Loucy (cell line): ENCODE measurements around the gene FTO.

Source experiments
- CTCF ChIP-seq: fragments of 200-600 bp; sonication (generic); conservative IDR thresholded peaks from 2 replicates; pipeline ENCODE4 v1.5.1; 2014; ENCODE audit warnings: mild to moderate bottlenecking, antibody characterized with exemption, low read length
- EZH2phosphoT487 ChIP-seq: fragments of 200-600 bp; IDR thresholded peaks from 2 replicates; pipeline ENCODE4 v1.6.1; 2018; ENCODE audit warnings: antibody characterized with exemption, mild to moderate bottlenecking, moderate library complexity, borderline replicate concordance

- TF ChIP-seq CTCF, result no peak
- no peak for TF ChIP-seq EZH2phosphoT487
Measured at GRCh38 chr16:54007504-54007903, 303.5 kb downstream of the FTO start.
